NCI-H146 treated with DMSO at 0.1 percent for 48 hours (cell line): Measurements from ENCODE around the gene GFI1.
A peak's percentile ranks its signal among the peaks of the same experiment; 100 is the strongest.

ENCODE experiments used
- DNase-seq: peaks from one replicate; lab custom pipeline; 2025; ENCODE audit not compliant: unreplicated experiment; lab: John Stamatoyannopoulos, UW

Gene GFI1

GRCh38 chr1:92488832-92489231 is 2.1 kb upstream of the GFI1 start:
- no peak for DNase-seq

DNA sequence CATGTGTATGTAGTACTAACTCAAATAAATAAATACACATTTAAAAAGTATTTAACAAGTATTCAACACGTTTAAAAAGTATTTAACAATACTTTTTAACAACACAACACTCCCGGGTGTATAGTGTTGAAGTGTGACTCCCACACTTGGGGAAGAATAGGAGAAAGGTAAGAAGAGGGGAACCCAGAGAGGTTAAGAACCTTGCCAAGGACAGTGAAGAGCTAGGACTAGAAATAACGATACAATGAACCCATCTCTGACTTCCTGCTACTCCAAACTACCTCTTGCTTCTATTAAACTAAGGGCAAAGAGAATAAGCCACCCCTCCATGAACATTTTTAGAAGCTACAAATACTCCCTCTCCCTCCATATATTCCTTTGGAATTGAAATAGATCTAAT is 1.7 kb upstream of the GFI1 start:
- DNase-seq: no peak

- DNase-seq: no peak
Observed at GRCh38 chr1:92487078-92487605, 417 bp upstream of the GFI1 start.

DNA sequence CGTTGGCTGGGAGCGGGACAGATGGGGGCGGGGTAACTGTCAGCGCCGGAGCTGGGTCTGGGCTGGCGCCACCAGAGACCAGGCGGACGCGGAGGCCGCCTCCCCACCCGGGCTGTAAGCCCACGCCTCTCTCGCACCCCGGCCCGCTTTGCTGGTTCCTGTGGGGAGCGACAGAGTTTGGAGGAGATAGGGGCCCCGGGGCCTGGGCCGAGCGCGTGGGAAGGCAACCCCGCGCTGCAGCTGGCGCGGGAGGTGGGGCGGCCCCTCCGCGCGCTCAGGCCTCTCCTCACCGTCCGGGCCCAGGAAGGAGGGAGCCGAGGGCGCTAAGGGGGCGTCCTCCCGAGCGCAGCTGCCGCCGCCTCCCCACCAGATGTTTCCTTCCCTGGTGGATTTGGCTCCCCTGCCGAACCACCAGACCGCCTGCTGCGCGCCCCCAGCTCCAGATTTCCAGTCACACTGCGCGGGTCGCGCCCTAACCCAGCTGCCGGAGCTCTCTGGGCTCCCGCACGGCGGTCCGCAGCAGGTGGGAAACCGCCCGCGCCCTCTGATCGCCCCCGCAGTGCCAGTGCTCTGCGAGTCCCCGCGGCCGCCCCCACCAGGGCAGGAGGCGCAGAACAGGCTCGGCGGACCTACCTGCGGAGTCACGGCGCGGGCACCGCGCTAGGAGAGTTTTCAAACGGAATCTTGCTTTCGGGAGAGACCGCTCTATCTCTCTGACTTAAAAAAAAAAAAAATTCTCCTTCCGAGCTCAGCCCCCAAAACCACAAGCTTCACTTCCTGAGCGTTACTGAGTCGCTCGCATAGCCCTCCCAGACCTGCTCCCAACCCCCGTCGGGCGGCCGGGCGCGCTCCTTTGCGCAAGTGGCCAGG is 1.1 kb downstream of the GFI1 start:
- peak; percentile 71 for DNase-seq

- peak; percentile 14 for DNase-seq
Observed at GRCh38 chr1:92484472-92485380, 2.0 kb downstream of the GFI1 start.

DNA sequence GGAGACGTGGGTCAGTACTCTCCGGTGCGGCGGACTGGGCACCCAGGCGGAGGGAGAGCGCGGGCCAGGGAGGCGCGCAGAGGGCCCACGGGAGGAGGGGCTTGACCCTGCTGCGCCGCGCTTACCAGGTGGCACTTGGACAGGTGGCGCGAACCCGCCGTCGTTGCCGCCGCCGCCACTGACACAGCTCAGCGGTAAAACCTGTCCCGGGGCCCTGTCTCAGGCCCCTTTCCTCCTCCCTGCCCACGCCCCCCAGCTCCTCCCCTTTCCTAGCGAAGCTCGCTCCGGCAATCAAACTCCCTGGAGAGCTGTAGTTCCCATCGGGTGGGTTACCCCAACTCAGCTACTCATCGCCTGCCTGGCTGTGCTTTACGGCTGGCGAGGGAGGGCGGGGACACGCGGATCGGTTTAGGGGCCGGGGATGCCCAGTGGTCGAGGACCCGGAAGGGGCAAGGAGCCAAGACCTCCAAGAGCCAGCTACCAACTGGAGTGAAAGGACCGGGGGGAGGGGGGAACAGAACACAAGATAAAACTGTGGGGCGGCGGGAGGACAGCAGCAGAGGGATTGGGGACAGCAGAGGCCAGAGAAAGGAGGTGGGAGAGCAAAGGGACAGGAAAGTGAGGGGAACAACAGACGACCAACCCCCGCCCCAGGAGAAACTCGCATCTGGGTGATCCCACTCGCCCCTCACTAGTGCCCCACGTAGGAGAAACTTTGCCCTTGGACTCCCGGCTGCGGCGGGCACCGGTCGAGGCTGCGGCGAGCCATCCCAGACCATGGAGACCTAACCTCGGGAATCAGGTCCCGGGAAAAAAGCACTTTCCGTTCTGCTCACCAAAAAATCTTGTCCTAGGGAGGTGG is 2.9 kb downstream of the GFI1 start:
- DNase-seq: peak; percentile 57

DNA sequence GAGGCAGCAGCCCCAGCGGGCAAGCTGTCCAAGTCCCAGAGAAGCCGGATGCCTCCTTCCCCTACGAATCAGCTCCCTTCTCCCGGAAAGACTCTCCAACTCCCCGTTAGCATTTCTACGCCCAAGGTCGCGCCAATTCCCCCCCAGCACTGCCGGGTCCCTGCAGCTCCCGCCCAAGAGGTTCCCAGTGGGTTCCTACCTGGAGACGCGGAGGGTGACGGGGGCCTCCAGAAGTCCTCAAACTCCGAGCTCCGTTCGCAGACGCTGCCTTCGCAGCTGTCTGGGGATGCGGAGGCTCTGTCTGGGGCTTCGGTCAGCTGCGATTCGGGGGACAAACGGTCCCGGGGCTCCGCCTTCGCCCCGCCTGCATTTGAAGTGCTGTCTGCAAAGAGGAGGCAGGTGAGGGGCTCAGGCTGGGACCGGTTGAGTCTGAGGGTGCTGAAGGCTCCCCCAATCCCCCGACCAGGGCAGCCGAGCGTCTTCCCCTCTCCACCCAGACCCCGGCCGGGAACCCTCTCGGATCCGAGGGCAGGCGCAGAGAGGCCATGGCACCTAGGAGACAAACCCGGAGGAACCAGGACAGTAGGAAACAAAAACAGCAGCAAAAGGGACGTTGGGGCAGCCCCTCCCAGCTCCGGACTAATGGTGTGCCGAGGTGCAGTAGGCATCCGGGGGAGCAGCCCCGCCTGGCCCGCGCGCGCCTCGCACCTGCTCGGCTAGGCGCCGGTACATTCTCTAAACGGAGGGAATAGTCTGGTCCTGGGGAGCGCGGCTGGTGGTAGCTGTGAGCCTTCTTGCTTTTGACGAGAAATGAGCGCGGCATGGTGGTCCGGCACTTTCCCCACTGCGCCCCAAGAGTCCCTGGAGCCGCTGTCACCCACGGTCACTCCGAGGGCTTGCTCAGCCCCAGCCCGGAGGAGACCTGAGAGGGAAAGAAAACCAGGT is 3.8 kb downstream of the GFI1 start:
- peak; percentile 29 for DNase-seq

DNA sequence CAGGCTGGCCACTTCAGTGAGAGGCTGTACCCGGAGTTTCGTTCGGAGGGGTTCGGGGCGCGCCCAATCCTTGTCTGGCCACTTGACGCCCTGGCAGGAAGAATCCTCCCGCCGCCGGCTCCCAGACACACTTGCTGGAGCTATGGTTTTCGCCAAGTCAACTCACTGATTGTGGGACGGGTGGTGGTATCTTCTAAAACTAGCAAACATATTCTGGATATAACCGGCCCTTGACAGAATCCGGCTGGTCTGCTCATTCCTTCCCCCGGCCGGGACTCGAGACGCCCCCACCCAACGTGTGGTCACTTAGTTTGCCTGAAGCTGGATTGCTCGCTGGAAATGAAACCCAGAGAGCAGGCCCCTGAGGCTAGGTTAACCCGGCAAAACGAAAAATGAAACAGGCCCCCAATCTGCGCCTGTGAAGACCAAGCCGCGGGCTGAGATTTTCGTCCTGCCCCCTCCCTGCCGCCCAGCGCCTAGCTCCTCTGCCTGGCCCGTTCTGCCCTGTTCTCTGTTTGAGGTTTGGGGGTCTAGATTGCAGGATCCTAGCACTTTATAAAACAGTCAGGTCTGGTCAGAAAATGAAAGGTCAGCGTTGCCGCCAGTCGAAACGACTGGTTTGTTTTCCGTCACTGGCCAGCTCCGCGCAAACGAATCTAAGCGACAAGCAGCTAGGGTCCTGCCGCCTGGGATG is 4.6 kb downstream of the GFI1 start:
- DNase-seq: no peak

- DNase-seq: no peak
Observed at GRCh38 chr1:92481599-92481925, 5.2 kb downstream of the GFI1 start.

DNA sequence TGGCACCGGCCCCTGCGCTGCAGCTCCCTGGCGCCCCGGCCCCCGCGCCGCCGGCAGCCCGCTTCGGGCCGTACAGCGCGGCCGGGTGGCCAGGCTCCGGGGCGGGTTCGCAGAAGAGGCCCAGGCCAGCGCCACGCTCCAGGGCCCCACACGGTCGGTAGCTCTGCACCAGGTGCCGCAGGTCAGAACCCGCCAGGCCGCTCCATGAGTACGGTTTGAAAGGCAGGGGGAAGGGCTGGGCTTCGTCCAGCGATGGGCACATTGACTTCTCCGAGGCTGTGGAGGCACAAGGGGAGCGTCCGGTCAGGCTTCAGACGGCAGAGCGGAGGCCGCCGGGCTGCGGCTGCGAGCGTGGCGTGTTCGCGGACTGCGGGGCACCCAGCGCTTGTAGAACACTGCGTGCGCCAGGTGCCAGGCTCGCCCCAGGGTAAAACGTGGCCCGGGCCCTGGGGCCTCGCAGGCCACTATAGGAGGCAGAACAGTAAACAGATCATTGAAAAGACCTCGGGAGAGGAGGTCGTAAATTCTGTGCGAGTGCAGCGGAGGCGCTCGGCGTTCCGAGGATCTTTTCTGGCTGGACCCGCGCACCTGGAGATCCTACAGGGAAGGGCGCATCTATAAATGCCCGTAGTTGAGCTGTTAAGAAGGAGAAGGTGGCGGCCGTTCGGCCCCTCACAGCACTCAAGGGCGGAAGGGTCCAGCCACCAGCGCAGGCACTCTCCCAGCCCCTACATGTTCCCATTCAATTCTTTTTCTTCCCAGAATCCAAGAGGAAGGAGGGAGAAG is 5.7 kb downstream of the GFI1 start:
- no peak for DNase-seq

GRCh38 chr1:92480200-92480812 is 6.4 kb downstream of the GFI1 start:
- no peak for DNase-seq

GRCh38 chr1:92479587-92479986 is 7.1 kb downstream of the GFI1 start:
- DNase-seq: no peak

- DNase-seq: no peak
Observed at GRCh38 chr1:92478393-92478792, 8.3 kb downstream of the GFI1 start.

- DNase-seq: no peak
Observed at GRCh38 chr1:92476071-92476631, 10.6 kb downstream of the GFI1 start.

- DNase-seq: no peak
Observed at GRCh38 chr1:92475029-92475428, 11.7 kb downstream of the GFI1 start.

- no peak for DNase-seq
Observed at GRCh38 chr1:92473781-92474495, 12.8 kb downstream of the GFI1 start.

DNA sequence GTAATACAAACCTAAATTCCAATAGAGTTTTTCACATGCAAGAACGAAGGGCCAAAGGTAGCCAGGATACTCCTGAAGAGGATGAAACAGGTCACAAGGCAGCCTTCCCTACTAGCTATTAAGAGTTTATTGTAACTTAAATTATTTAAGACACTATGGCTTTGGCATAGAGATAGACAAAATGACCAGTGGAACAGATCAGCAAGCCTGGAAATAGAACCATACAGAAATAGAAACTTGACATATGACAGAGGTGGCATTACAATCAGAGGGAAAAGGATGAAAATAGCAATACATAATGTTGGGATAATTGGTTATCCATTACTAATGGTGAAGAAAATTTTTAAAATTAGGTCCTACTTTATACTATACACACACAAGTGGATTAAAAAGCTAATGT is 16.5 kb downstream of the GFI1 start:
- DNase-seq: no peak
